Activated CD4-positive, CD25-positive, alpha-beta regulatory T cell treated with anti-CD3 and anti-CD28 coated beads, Interleukin-2, amount 50 U/mL, for 24 hours (primary cell): ENCODE results near the gene ATCAY.
A peak's percentile ranks its signal among the peaks of the same experiment; 100 is the strongest.

Experiments
- ATAC-seq, 2 donors: fragments of 150-1000 bp; cut with Tn5 transposase; one replicate each; pipeline ENCODE4 v1.10.0; 2021; ENCODE audit warnings: mild to moderate bottlenecking in 1 of 2, moderate library complexity in 1 of 2

ATCAY gene, protein sequence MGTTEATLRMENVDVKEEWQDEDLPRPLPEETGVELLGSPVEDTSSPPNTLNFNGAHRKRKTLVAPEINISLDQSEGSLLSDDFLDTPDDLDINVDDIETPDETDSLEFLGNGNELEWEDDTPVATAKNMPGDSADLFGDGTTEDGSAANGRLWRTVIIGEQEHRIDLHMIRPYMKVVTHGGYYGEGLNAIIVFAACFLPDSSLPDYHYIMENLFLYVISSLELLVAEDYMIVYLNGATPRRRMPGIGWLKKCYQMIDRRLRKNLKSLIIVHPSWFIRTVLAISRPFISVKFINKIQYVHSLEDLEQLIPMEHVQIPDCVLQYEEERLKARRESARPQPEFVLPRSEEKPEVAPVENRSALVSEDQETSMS

DNA sequence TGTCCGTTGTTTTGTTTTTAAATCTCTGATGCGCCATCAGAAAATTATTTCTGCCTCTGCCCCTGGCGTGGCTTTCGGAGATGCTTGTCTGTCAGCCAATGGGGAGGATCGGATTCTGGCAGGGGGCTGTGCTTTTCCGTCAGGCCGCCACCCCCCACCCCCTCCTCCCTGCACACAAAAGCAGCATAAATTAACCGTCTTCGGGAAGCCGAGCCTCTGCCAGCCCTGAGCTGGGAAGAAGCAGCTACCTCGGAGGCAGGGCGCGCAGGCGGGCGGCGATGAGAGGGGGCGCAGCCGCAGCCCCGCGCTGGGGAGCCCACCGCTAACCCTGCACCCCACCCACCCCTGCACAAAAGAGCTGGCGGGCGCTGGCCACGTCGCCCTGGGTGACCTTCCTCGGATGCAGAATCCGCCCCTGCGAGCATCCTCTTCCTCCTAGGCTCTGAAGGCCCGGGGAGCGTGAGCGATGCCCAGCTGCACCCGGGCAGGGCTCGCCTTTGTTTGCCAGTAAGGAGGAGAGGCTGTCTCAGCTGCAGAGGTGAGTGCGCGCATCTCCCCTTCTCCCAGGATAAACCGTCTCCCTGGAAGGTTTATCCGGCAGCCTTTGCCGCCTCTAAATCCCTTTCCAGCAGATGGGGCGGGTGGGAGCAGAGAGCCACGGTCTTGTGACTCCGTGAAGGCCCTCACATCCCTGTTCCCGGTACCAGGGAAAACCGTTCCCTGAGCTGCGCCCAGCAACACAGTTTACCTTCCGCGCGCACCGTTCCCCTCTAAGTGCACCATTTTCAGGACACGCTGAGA lies at the start of gene ATCAY:
TSS of gene ATCAY (plus strand) at position 215 of the 801 bp plus-strand sequence. CDS start 5,083 bp downstream, outside the sequence.
- ATAC-seq = no peak

DNA sequence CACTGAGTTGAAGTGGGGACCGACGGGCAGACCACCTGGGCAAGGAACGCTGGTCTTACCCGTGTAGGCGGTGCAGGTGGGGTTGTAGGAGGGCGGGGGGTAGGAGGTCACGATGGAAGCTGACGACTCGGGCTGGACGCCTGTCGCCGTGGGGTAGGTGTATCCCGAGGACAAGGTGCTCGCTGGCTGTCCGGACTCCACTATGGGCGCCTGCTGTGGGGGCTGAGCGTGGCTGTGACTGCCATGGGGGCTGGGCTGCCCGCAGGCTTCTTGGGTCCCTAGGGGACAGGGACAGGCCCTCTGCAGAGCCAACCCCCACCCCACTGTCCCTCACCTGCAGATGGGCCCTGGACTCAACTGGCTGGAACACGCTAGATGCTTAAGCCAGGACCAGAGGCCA lies 48.9 kb upstream of the ATCAY start:
- ATAC-seq = no peak

DNA sequence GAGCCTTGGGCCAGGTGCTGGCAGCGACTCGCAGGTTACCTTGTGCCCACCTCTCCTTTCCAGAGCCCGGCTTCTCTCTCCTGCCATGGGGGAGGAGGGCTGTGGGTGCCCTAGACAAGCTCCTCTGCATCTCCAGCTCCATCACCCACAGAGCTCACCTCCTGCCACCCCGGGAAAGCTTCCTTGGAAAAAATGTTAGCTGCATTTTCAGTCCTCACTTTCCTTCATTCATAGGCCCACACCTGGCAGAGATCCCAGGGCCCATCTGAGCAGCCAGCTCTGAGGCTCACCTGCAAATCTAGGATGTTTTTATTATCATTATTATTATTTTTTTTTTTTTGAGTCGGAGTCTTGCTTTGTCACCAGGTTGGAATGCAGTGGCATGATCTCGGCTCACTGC lies 48.5 kb upstream of the ATCAY start:
- no peak for ATAC-seq

GRCh38 chr19:3833578-3834348 lies 46.7 kb upstream of the ATCAY start:
- ATAC-seq = no peak

DNA sequence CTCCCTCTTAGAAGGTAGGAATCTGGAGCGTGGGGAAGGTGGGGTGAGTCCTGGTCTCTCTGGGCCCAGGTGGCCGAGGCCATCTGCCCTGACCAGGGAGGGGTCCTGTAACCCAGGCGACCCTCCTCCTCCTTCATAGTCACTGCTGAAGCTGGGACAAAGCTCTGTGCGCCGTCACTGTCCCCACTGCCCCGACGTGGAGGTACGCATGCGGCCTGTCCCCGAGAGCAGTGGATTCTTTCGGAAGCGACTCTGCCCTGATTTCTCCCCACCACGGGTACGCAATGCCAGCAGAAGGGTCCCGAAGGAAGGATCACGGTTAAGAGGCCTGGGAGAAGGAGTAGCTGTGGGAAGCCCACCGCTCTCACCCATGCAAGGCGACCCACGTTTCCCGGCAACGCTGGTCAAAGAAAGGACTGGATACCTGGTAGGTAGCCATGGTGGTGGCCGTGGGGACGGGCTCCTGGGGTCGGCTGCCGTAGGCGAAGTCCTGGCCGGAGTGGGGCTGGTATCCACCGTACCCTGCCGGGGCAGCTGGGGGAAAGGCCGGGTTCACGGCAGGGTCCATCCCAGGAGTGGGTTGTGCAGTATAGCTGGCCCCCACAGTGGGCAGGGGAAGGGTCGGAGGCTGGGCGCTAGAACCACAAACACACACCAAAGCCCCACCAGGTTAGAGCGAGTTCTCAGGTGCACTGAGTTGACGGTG lies 46.0 kb upstream of the ATCAY start:
- ATAC-seq = no peak

DNA sequence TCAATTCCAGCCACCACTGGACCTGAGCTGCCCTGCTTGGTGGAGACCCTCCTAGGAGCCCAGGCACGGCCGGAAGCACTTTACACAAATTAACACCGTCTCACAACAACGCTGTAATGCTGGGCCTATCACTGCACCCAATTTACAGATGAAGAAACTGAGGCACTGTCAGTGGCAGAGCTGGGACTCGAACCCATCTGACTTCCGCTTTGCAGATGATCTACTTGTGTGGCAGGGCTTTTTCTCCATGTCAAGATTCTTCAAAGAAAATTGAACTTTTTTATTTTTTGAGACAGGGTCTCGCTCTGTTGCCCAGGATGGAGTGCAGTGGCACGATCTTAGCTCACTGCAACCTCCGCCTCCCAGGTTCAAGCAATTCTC lies 45.4 kb upstream of the ATCAY start:
- ATAC-seq = no peak

GRCh38 chr19:3836887-3837286 lies 43.6 kb upstream of the ATCAY start:
- no peak for ATAC-seq

DNA sequence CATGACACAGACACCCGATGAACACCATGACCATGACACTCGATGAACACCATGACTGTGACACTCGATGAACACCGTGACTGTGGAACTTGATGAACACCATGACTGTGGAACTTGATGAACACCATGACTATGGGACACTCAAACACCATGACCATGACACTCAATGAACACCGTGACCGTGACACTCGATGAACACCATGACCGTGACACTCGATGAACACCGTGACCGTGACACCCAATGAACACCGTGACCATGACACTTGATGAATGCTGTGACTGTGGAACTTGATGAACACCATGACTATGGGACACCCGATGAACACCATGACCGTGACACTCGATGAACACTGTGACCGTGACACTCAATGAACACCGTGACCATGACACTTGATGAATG lies 43.2 kb upstream of the ATCAY start:
- no peak for ATAC-seq

DNA sequence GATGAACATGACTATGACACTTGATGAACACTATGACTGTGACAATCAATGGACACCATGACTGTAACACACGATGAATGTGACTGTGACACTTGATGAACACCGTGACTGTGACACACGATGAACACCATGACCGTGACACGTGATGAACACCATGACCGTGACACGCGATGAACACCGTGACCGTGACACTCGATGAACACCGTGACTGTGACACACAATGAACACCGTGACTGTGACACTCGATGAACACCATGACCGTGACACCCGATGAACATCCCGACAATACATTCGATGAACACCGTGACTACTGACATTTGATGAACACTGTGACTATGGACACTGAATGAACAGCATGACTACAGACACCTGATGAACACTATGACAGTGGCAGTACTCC lies 42.6 kb upstream of the ATCAY start:
- ATAC-seq = no peak

DNA sequence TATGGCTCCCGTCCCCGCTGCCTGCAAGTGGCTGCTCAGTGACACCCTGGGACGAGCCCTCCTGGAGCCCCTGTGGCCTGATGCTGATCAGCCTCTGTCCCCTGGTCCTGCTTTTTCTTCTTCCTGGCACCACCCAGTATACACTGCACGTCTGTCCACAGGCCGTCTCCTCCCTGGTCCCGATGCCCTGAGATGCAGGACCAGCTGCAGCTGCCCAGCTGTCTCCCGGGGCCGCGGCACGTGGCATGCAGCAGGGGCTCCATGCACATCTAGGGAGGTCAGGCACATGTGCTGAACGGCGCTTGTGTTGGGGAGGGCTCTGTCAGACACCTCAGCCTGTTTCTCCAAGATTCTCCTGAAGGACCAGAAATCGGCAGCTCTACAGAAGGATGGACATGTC lies 41.8 kb upstream of the ATCAY start:
- no peak for ATAC-seq

DNA sequence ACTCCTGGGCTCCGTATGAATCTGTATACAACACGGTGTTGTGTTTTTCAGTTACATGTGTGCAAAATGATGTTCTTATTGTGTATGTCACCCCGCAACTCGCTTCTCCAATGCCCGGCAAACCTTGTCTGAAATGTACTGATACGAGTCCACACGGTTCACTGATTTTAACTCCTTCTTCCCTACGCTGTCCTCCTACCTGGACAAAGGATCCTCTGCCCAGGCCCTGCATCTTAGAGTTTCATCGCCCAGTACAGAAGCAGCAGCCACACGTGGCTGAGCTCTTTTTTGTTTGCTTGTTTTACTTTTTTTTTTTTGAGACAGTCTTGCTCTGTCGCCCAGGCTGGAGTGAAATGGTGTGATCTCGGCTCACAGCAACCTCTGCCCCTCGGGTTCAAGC lies 40.5 kb upstream of the ATCAY start:
- ATAC-seq = no peak

DNA sequence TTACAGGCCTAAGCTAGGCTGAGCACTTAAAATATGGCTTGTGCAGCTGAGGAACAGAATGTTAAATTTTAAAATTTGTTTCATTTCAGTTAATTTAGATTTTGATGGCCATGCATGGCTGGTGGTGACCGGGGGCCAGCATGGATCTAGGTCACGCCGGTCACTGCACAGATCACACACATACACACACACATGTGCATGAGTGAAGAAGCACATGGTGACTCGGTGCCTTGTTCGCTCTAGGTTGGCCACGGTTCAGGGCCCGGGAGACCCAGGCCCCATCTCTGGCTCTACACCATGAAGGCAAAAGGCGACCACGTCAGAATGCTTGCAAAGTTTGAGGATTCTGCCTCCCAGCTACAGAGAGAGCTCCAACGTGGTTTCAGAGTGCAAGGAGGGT lies 39.7 kb upstream of the ATCAY start:
- no peak for ATAC-seq

DNA sequence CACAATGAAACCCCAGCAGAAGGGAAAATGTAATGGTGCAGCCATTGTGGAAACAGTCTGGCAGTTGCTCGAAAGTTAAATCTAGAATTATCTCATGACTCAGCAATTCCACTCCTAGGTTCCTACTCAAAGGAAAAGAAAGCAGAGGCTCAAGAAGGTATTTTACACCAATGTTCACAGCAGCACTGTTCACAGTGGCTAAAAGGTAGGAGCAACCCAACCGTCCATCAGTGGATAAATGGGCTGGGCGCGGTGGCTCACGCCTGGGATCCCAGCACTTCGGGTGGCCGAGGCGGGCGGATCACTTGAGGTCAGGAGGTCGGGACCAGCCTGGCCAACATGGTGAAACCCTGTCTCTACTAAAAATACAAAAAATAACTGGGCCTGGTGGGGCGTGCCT lies 37.5 kb upstream of the ATCAY start:
- ATAC-seq = no peak

- no peak for ATAC-seq
Measured at GRCh38 chr19:3844596-3844995, 35.9 kb upstream of the ATCAY start.

- peak; percentile 43 to 67 for ATAC-seq
Measured at GRCh38 chr19:3849092-3849491, 31.4 kb upstream of the ATCAY start.

DNA sequence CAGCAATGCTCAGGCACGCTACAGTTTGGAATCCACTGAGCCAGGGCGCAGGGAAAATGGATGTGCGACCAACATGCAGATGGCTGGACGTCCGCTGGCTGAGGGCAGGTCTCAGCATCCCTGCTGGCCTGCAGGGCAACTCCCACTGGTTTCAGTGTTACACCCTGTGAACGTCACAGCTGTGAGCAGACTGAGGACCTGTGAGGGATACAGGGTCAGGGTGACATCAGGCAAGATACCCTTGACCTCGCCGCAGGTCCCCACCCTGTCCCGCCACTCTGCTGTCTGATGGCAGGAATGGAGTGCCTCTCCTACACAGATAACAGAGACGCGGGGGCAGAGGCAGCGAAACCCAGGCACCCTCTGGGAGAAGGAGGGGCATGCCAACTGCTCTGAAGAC lies 30.7 kb upstream of the ATCAY start:
- ATAC-seq = no peak

GRCh38 chr19:3850320-3850972 lies 30.0 kb upstream of the ATCAY start:
- ATAC-seq = no peak

- no peak for ATAC-seq
Measured at GRCh38 chr19:3851254-3852176, 29.0 kb upstream of the ATCAY start.

DNA sequence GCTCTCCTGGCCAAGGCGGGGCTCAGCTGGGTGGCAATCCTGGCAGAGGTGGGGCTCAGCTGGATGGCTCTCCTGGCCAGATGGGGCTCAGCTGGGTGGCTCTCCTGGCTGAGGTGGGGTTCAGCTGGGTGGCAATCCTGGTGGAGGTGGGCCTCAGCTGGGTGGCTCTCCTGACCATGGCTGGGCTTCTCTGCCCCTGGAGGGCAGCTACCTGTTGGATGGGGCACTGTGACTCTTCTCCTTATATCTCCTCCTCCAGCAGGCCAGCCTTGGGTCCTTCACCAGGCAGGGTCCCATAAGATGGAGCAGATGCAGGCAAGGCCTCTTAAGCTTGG lies 28.3 kb upstream of the ATCAY start:
- no peak for ATAC-seq

DNA sequence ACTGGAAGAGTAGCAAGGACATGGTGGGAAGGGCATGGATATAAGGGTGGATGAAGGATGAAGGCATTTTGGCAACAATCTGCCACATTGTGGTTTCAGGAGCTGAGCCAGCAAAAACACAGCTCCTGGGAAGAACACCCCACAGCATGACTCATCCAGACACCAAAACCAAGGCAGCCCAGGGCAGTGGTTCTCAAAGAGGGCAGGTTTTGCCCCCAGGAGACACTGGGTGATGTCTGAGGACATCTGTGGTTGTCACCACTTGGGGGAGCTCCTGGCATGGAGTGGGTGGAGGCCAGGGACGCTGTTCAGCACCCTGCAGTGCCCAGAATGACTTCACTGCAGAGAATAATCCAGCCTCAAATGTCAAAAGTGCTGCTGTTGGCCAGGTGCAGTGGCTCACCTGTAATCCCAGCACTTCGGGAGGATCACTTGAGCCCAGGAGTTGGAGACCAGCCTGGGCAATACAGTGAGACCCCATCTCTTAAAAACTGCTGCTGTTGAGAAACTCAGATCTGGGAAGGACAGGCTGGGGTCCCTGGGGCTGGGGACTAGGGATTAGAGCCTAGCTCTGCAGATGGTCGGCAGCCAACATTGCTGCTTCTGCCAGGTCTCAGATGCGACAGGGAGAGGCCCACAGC lies 27.8 kb upstream of the ATCAY start:
- peak; percentile 38 to 55 for ATAC-seq

DNA sequence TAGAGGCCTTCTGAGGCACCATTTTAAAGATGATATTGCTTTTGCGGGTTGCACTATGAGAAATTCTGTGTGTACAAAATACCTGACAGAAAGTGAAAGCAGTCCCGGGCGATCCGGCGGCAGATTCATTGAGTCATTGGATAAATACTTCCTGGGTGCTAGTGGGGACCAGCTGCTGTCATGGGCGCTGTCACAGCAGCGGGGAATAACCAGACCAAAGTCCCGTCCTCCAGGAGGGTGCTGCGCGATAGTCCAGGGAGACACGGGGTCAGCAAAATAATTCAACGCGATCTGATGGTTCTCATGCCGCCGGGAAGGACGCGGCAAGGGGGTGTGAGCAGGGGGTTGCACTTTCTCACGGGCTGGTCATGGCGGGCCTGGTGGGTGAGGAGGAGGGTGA lies 25.2 kb upstream of the ATCAY start:
- ATAC-seq = no peak
